GM12878 (cell line): Measurements from ENCODE around the gene ARFGAP3. TPM values are rescaled to one million over a fixed set of nuclear protein-coding genes. Genes with fewer than 3 reads are reported as not detected.

Experiments
- ATAC-seq: fragments of 200-7000 bp; cut with Tn5 transposase; 3 replicates; pipeline ENCODE4 v1.9.1; 2020; ENCODE audit warnings: mild to moderate bottlenecking, moderate library complexity
- BruUV-seq: library from RNA; stranded (reverse); fragments of 400-500 nt; replicated peaks from 2 replicates; lab custom pipeline; 2021; lab: Mats Ljungman, UMichigan
- CTCF ChIA-PET: fragments of 300-600 bp; sonication (Branson Sonifier 250); formaldehyde crosslinking; extraction: SDS; loops from one replicate; lab custom pipeline; 2021; ENCODE audit warnings: inconsistent platforms; lab: Yijun Ruan, JAX
- POLR2A ChIA-PET: fragments of 350-600 bp; formaldehyde crosslinking; extraction: SDS; loops from one replicate; lab custom pipeline; 2021; ENCODE audit warnings: inconsistent platforms; lab: Charles Lee
- RAD21 ChIA-PET: fragments of 300-600 bp; sonication (Branson Sonifier 250); formaldehyde crosslinking; loops from one replicate; lab custom pipeline; 2023; ENCODE audit warnings: antibody characterized with exemption; ENCODE audit not compliant: unreplicated experiment; lab: Charles Lee
- SMC1A ChIA-PET: fragments of 300-600 bp; sonication (Branson Sonifier 250); formaldehyde crosslinking; loops from one replicate; lab custom pipeline; 2023; ENCODE audit not compliant: unreplicated experiment, uncharacterized antibody; lab: Charles Lee
- DNase-seq: peaks from one replicate; pipeline ENCODE4 v3.0.0-alpha.2; 2011; ENCODE audit warnings: low read depth, low spot score
- FAIRE-seq: peaks from 3 replicates; lab custom pipeline; 2011; peaks lifted over from hg19 to GRCh38; lab: Jason Lieb, UNC
- H2AFZ ChIP-seq: 2 replicates; pipeline ENCODE4 v1.6.0; 2011; ENCODE audit warnings: low read depth, low read length, control low read depth; ENCODE audit not compliant: control insufficient read depth
- H3K27ac ChIP-seq: 2 replicates; pipeline ENCODE4 v1.5.1; 2011; ENCODE audit warnings: control low read depth; ENCODE audit not compliant: control insufficient read depth, insufficient read depth
- H3K27me3 ChIP-seq, 2 experiments: replicated peaks in 1 of 2; 2 replicates each; pipeline versions ENCODE4 v1.6.0 to v1.6.1; 2011; ENCODE audit warnings: low read length in 1 of 2; ENCODE audit not compliant: control insufficient read depth in 2 of 2, insufficient read depth in 2 of 2
- H3K36me3 ChIP-seq, 2 experiments: 2 replicates each; pipeline ENCODE4 v1.5.1; 2011; ENCODE audit warnings: low read length in 1 of 2; ENCODE audit not compliant: control insufficient read depth in 2 of 2, insufficient read depth in 2 of 2
- H3K4me1 ChIP-seq: 2 replicates; pipeline ENCODE4 v1.6.1; 2011; ENCODE audit warnings: mild to moderate bottlenecking, low read length, moderate library complexity, mixed read lengths; ENCODE audit not compliant: control insufficient read depth, insufficient read depth
- H3K4me2 ChIP-seq: 2 replicates; pipeline ENCODE4 v1.6.0; 2011; ENCODE audit warnings: control low read depth; ENCODE audit not compliant: control insufficient read depth, insufficient read depth
- H3K4me3 ChIP-seq: fragments of 200-600 bp; sonication (generic); 2 replicates; pipeline ENCODE4 v1.5.1; 2016
- H3K79me2 ChIP-seq: 2 replicates; pipeline ENCODE4 v1.6.0; 2011; ENCODE audit warnings: low read length; ENCODE audit not compliant: control insufficient read depth, insufficient read depth
- H3K9ac ChIP-seq: 2 replicates; pipeline ENCODE4 v1.8.0; 2011; ENCODE audit warnings: low read length, control low read depth, mixed read lengths; ENCODE audit not compliant: control insufficient read depth, insufficient read depth
- H3K9me3 ChIP-seq: replicated peaks from 3 replicates; pipeline ENCODE4 v1.5.1; 2011; ENCODE audit warnings: mild to moderate bottlenecking, low read length; ENCODE audit not compliant: control insufficient read depth, insufficient read depth
- H4K20me1 ChIP-seq: 2 replicates; pipeline ENCODE4 v1.6.0; 2011; ENCODE audit not compliant: control insufficient read depth, insufficient read depth
- MEF2B ChIP-seq: fragments of 450-650 bp; IDR thresholded peaks from 2 replicates; pipeline ENCODE4 v1.6.1; 2018; ENCODE audit warnings: mild to moderate bottlenecking, moderate library complexity; ENCODE audit not compliant: partially characterized antibody, poor library complexity, severe bottlenecking
- MLLT1 ChIP-seq: fragments of 450-650 bp; IDR thresholded peaks from 2 replicates; pipeline ENCODE4 v1.6.1; 2016; ENCODE audit warnings: mild to moderate bottlenecking
- MYB ChIP-seq: fragments of 150-350 bp; IDR thresholded peaks from 2 replicates; pipeline ENCODE4 v1.6.1; 2014; ENCODE audit warnings: mild to moderate bottlenecking, low read depth, low read length, borderline replicate concordance
- ZBTB40 ChIP-seq: fragments of 450-650 bp; IDR thresholded peaks from 2 replicates; pipeline ENCODE4 v1.6.1; 2016; ENCODE audit warnings: mild to moderate bottlenecking, moderate library complexity, borderline replicate concordance
- WGBS: methylation state at CpG from one replicate; pipeline ENCODE4 v1.1.6; 2016; ENCODE audit warnings: low lambda C conversion rate; ENCODE audit not compliant: insufficient replicate concordance, insufficient coverage; ENCODE audit errors: missing lambda C conversion rate; 5-methylcytosine and 5-hydroxymethylcytosine counted together
- in situ Hi-C: fragments of 300-500 bp; cut with MboI; formaldehyde crosslinking; loops from 9 replicates; pipeline ENCODE4 v1.14.3; 2018; ENCODE audit warnings: mixed read lengths
- intact Hi-C: fragments of 100-400 bp; cut with micrococcal nuclease; formaldehyde crosslinking; loops from one replicate; pipeline ENCODE4 v1.14.2; 2022; ENCODE audit not compliant: unreplicated experiment
- polyA plus RNA-seq, 11 experiments: library from polyadenylated mRNA; depleted of rRNA in 4 of 11; unstranded in 6 of 11; stranded (reverse) in 5 of 11; fragments of >200 nt; fragmentation: Nextera tagmentation in 4 of 11; fragmentation: Illumina TruSeq in 1 of 11; extraction: Ambion mirVana in 4 of 11; extraction: Trizol in 1 of 11; gene quantifications; 1 replicate in 1 of 11; 2 replicates in 10 of 11; pipeline versions ENCODE4 v1.2.1 to v1.2.3, GENCODE V29; 2011 to 2016; ENCODE audit warnings: inconsistent platforms in 2 of 11, missing spikeins in 2 of 11, low read depth in 1 of 11
- total RNA-seq, 4 experiments: library from RNA; depleted of rRNA in 3 of 4; stranded (reverse); fragments of >200 nt in 3 of 4; fragmentation: Illumina TruSeq in 1 of 4; extraction: Trizol in 1 of 4; gene quantifications; 2 replicates each; pipeline versions ENCODE4 v1.2.1 to v1.2.3, GENCODE V29; 2013 to 2021

Gene ARFGAP3
- total and polyA plus RNA-seq, 10 of the 15 experiments (the other 5 are each of a cell fraction or from before 2014, with no cell fraction given), result 29.7 to 50.8 (median 39.5) TPM

- TF ChIP-seq ZBTB40, result no peak
These were observed 48.1 kb upstream of the ARFGAP3 start (continued) for GRCh38 chr22:42905217-42905616.

- POLR2A ChIA-PET, result no interaction called here
- no TSS peak for BruUV-seq
- no peak overlapping the region for H3K9ac ChIP-seq
- intact Hi-C loops (no loop called here), in situ Hi-C loops (no loop called here)
- no peak overlapping the region for H3K27ac ChIP-seq
- 92% methylated on average over 12 of the region's 12 CpGs for WGBS
- ATAC-seq (no peak), FAIRE-seq (no peak), DNase-seq (no peak)
- H3K4me3 ChIP-seq, result no peak overlapping the region
- TF ChIP-seq MEF2B (no peak), MYB (no peak), MLLT1 (no peak)
- no peaks in the 10 kb centered on the region for H3K9me3 ChIP-seq
- no peaks in the 10 kb centered on the region; the same call in none of the 2 replicates for H3K79me2 ChIP-seq
- peaks cover 25 to 28% of the 10 kb centered on the region in 2 experiments; a peak in 3 of 4 replicates for H3K36me3 ChIP-seq
- CTCF ChIA-PET, result interaction anchor here (0.6 to 3.6 kb wide), 3 partner anchors 23 to 144 kb away, joined by 3 to 16 read pairs (median 6); no protein-coding TSS in a partner anchor
- no peak overlapping the region for H3K4me2 ChIP-seq
- H4K20me1 ChIP-seq, result no peaks in the 10 kb centered on the region
- RAD21 ChIA-PET, result no interaction called here
- H3K27me3 ChIP-seq, result no peaks in the 10 kb centered on the region
- H3K4me1 ChIP-seq, result no peaks in the 10 kb centered on the region
- SMC1A ChIA-PET, result interaction anchor here (0.8 to 3.3 kb wide), 8 partner anchors 14 to 130 kb away, joined by 3 to 13 read pairs (median 4); no protein-coding TSS in a partner anchor
- H2AFZ ChIP-seq, result no peak overlapping the region
These were observed 47.0 kb upstream of the ARFGAP3 start for GRCh38 chr22:42904050-42904449.
